ENCODE data around the gene LRRFIP2.
"Not testable (repeated sequence)": the region's sequence is repeated elsewhere in the genome, so short reads cannot be mapped to it uniquely, and the experiment has no call there.

Gene LRRFIP2

DNA sequence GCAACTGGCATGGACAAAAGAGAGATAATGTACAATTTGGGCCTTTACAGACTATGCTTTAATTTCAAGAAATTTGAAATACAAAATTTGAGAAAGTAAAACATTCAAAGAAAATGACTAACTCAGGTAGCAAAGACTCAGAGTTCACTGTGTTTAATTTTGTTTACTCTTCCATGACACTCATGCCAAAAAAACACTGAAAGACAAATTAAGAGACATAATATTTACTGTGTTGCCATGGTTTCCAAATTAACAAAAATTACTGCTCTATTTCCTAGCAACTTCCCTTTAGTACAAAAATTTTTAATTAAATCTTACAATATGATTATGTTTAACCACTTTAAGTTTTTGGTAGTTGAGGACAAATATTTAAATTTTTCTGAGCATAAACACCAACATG lies 29.6 kb downstream of the LRRFIP2 start:
- DNase-seq (ENCODE audit: low spot score), result no peak

GRCh38 chr3:37143821-37144220 lies 30.6 kb downstream of the LRRFIP2 start:
- DNase-seq (ENCODE audit: low spot score), result no peak

DNA sequence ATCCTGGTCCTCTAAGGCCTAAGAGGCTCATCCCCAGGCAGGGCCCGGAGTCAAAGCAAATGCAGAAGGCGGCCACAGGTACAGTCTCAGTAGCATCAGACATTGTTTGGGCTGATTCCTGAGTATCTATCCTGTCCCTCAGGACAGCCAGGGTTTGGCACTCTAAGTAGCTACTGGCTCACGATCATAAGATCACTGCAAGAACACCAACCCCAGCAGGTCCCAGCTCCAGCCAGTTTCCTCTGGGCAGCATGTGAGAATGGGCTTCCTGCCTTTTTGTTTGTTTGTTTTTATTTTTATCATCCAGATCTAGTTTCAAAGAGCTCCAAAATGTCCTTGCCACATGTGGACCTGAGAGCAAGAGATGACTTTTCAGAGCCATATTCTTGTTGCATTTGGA lies 32.7 kb downstream of the LRRFIP2 start:
- no peak for DNase-seq (ENCODE audit: low spot score)

- no peak for DNase-seq (ENCODE audit: low spot score)
Observed at GRCh38 chr3:37140899-37141541, 33.4 kb downstream of the LRRFIP2 start.

DNA sequence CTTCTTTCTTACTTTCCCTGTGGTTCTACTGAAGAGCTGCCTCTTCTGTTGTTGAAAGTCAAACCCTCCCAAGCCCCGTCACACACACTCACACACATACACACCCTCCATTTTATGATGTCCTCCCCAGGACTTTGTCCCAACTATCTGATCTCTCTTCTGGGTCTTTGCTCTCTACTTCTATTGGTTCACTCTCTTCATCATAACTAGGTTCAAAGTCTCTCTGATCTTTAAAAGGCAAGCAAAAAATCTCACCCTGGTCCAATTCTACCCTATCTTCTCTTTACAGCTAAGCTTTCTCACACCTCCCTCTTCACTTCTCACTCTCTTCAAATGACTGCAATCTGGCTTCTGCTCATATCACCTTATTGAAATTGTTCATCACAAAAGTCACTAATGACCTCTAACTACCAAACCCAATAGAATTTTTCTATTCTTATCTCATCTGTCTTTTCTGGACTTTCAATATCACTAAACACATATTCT lies 34.8 kb downstream of the LRRFIP2 start:
- DNase-seq (ENCODE audit: low spot score), result no peak

GRCh38 chr3:37138816-37139215 lies 35.6 kb downstream of the LRRFIP2 start:
- no peak for DNase-seq (ENCODE audit: low spot score)

- no peak for DNase-seq (ENCODE audit: low spot score)
Observed at GRCh38 chr3:37137516-37137915, 36.9 kb downstream of the LRRFIP2 start.

GRCh38 chr3:37136067-37136466 lies 38.3 kb downstream of the LRRFIP2 start:
- no peak for DNase-seq (ENCODE audit: low spot score)

DNA sequence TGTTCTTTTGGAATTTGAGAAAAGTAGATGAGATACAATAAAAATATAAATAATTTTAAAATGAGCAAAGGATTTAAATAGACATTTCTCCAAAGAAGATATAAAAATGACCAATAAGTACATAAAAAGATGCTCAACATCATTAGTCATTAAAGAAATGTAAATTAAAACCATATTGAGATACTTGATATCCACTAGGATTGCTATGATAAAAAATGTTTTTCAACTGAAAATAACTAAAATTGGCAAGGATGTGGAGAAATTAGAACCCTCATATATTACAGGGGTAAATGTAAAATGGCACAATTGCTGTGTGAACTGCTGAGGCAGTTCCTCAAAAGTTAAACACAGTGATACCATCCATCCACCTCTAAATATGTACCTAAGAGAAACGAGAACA lies 38.8 kb downstream of the LRRFIP2 start:
- no peak for DNase-seq (ENCODE audit: low spot score)

DNA sequence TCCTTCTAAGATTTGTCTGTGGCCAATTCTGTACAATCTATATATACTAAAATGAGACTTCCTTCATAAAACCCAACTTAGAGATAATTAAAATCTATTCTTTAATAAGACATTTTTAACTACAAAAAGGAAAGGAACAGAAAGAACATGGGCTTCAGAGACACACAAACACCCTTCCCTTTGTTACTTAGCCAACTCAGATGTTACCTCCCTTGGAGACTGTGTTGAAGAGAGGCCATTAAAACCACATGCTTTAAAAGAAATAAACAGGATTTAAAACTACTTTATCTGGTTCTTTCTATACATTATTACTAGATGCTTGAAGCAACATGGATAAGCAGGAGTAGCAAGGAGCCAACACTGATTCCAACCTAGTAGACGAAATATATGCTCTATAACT lies 42.0 kb downstream of the LRRFIP2 start:
- no peak for DNase-seq (ENCODE audit: low spot score)

- DNase-seq (ENCODE audit: low spot score), result no peak
Observed at GRCh38 chr3:37131860-37132144, 42.6 kb downstream of the LRRFIP2 start.

- DNase-seq (ENCODE audit: low spot score), result no peak
Observed at GRCh38 chr3:37130984-37131859, 43.2 kb downstream of the LRRFIP2 start.

DNA sequence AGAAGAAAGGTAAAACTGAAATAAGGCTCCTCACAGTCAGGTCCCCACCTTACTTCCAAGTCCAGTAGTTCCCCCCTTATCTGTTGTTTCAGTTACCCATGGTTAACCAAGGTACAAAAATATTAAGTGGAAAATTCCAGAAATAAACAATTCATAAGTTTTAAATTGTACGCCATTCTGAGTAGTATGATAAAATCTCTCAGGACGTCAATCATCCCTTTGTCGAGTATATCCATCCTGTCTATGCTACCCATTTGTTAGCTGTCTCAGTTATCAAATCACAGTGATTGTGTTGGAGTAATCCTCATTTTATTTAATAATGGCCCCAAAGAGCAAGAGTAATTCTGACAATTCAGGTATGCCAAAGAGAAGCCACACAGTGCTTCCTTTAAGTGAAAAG lies 43.9 kb downstream of the LRRFIP2 start:
- DNase-seq (ENCODE audit: low spot score), result no peak

DNA sequence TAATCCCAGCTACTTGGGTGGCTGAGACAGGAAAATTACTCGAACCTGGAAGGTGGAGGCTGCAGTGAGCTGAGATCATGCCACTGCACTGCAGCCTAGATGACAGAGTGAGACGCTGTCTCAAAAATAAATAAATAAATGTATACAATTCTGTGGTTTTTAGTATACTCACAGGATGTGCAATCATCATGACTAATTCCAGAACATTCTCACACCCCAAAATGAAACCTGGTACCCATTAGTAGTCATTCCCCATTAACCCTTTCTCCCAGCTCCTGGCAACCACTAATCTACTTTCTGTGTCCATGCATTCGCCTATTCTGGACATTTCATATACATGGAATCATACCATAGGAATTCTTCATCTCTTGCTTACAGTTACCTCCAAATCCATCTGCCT lies 44.5 kb downstream of the LRRFIP2 start:
- DNase-seq (ENCODE audit: low spot score), result peak; percentile 19

DNA sequence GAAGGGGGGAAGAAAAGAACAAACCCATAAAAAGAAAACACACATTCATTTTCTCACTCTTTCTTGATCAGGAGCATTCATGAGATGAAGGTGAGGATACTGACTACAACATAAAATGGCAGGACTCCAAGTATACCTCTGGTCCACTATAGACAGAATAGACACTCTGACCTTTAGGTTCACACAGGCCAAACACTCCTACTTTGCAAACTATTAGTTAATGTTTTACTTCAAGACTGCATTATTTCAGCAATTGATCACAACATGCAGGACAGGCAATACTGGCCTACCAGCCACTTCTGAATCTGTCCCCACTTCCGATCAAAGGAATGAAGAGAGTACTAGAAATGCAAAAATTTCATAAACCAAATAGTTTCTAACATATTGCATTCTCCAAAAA lies 47.0 kb downstream of the LRRFIP2 start:
- DNase-seq (ENCODE audit: low spot score), result no peak

GRCh38 chr3:37126856-37127255 lies 47.5 kb downstream of the LRRFIP2 start:
- no peak for DNase-seq (ENCODE audit: low spot score)

DNA sequence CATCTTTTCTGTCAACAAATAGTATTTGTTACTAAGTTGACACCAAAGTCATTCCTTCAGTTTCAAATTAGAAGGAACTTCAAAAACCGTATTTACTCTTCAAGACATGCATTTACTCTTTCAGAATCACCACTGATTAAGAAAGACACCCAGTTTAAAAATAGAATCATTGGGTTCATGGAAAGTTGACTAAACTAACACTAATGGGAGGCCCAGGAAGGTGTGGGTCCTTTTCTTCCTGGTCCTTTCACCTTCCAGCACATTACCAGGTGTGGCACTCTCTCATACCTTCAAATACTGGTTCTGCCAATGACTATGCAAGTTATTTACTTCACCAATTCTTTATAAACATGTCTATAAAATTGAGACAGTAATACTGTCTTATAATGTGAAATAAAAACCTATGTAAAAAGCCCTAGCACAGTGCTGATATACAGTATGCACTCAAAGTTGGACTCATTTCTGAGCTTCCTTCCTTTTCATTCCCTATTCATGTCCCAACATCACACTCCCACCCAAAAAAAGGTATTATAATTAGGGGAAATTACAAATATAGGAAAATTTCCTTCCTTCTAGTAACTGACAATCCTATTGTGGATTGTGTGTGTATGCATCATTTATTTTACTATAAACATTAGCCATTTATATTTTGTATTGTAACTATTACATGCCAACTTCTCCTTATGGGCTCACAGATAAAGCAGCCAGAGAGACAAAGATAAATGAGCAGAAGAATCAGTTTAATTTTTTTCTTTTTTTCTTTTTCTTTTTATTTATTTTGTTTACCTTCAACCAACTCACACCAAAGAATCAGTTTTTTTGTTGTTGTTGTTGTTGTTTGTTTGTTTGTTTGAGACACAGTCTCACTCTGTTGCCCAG lies 48.9 kb downstream of the LRRFIP2 start:
- no peak for DNase-seq (ENCODE audit: low spot score)

DNA sequence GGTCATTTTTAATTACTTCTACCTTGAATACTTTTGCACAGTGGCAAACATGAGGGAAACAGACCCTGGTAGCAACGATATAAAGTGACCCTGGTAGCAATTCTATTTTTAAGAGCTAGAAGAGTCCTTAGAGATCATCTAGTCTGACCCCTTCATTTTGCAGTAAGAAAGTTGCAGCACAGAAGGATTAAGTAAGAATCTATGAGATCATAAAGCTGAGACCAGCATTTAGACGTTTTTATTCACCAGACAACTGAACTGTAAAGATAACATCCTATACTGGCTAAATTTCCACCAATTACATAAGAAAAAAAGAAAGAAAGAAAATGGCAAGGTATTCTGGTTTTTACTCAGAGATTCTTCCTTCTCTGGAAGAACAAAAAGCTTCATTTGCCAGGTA lies 49.9 kb downstream of the LRRFIP2 start:
- DNase-seq (ENCODE audit: low spot score), result no peak

- DNase-seq (ENCODE audit: low spot score), result no peak
Observed at GRCh38 chr3:37123292-37123691, 51.1 kb downstream of the LRRFIP2 start.

GRCh38 chr3:37122069-37122468 lies 52.3 kb downstream of the LRRFIP2 start:
- not testable (repeated sequence) for DNase-seq (ENCODE audit: low spot score)

- no peak for DNase-seq (ENCODE audit: low spot score)
Observed at GRCh38 chr3:37118163-37118562, 56.2 kb downstream of the LRRFIP2 start.

DNA sequence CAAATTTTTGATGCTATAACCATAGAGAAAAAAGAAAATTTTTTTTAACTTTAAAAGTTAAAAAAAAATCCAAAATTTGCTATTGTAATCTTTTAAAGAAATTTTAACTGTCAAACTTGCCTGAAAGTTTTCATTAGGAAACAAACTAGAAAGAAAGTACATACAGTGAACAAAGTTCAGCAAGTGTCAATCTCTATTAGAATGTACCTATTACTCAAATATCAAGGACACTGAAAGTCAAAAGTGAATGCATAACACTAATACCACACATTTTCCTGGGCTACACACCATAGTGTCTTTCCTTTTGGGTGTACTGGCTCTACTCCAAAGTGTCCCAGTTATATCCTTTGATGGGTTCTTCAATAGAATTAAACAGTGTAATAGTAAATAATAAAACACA lies 56.8 kb downstream of the LRRFIP2 start:
- DNase-seq (ENCODE audit: low spot score), result no peak

DNA sequence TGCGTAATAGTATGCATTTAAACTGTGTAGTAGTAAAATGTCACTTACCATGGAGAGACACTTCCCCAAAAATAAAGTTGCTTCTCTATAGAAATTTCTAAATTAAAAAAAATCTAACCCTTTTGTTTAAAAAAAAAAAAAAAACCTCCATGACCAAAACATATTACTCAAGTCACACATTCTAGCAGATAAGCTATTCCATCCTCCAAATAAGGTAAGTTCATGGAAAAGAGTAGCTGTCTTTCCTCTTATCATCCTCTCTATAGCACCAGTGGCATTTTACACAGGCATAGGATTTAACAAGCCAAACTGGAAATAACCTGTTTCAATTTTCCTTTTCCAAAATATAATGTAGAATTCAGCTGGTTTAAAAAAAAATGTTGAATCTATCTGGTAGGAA lies 57.4 kb downstream of the LRRFIP2 start:
- no peak for DNase-seq (ENCODE audit: low spot score)
